OCI-LY7 (cell line): Measurements from ENCODE around the gene NEURL2.

Source experiments
- EZH2phosphoT487 ChIP-seq: fragments of 200-600 bp; sonication (generic); IDR thresholded peaks from 2 replicates; pipeline ENCODE4 v1.6.1; 2018; ENCODE audit warnings: low read depth, borderline replicate concordance, mild to moderate bottlenecking, mixed run types, antibody characterized with exemption, low read length, moderate library complexity, mixed read lengths
- TF ChIP-seq, protein P1 (sequence below): fragments of 200-600 bp; sonication (generic); conservative IDR thresholded peaks from 2 replicates; pipeline ENCODE4 v1.5.1; 2014; ENCODE audit warnings: mild to moderate bottlenecking, antibody characterized with exemption, low read length, moderate library complexity, mixed read lengths

DNA sequence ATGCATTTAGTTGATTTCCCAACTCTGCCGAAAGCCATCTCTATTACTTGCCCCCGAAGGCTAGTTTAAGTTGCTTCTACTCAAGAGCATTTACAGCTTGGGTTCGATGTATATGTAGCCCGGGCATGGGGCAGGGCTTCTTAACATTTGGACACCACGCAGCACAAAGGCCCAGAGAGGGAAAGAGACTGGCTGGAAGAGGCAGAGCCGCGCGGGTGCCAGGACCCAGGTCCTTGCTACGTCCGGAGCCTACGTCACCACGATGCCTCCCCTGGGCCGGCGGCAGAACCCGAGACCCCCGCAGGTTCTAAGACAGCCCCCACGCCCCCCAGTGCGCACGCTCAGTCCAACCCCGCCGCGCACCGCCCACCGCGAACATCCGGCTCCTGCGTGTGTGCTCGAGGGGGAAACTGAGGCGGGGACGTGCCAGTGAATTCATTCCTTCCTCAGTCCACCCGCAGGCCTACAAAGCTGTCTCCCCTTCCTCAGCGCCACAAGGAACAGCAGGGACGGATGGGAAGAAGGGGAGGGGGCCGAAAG, 43.1 kb upstream of the NEURL2 start:
- TF ChIP-seq, protein P1, sequence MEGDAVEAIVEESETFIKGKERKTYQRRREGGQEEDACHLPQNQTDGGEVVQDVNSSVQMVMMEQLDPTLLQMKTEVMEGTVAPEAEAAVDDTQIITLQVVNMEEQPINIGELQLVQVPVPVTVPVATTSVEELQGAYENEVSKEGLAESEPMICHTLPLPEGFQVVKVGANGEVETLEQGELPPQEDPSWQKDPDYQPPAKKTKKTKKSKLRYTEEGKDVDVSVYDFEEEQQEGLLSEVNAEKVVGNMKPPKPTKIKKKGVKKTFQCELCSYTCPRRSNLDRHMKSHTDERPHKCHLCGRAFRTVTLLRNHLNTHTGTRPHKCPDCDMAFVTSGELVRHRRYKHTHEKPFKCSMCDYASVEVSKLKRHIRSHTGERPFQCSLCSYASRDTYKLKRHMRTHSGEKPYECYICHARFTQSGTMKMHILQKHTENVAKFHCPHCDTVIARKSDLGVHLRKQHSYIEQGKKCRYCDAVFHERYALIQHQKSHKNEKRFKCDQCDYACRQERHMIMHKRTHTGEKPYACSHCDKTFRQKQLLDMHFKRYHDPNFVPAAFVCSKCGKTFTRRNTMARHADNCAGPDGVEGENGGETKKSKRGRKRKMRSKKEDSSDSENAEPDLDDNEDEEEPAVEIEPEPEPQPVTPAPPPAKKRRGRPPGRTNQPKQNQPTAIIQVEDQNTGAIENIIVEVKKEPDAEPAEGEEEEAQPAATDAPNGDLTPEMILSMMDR, result no peak
- no peak for TF ChIP-seq EZH2phosphoT487
